ENCODE results near the gene ENDOD1.

Gene ENDOD1

DNA sequence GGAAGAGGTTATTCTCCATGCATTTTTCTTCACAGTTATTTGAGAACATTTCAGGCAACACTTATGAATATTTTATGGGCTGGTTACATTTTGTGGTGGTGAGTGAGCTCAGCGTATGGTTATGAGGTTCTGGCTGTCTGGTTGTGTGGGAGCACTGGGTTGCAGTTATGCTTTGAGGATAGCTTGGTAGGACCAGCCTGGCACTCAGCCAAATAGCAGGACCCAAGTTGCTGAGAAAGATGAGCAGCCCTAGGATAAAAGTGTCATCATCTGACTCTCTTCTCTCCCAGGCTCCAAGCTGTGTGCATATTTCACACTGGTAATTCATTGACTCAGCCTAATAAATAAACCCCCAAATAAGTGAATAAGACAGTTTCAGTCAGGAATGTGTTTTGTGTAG is 31.0 kb upstream of the ENDOD1 start:
- H3K9me2 ChIP-seq (replicated peaks; ENCODE audit: insufficient read depth, low read length), result no peaks in the 10 kb centered on the region
- no peak overlapping the region for H3K27ac ChIP-seq (ENCODE audit: low read length)
- no peak overlapping the region for H2AFZ ChIP-seq (ENCODE audit: low read length)
- H3K4me3 ChIP-seq (ENCODE audit: low read length), result no peak overlapping the region
- no peaks in the 10 kb centered on the region for H3K4me1 ChIP-seq (ENCODE audit: low read length)
- DNase-seq, result no peak
- H3K9me3 ChIP-seq (replicated peaks; ENCODE audit: insufficient read depth, low read length), result no peaks in the 10 kb centered on the region
- H3F3A ChIP-seq (ENCODE audit: insufficient read depth, low read length), result no peaks in the 10 kb centered on the region
- H3K79me2 ChIP-seq (ENCODE audit: low read length), result no peaks in the 10 kb centered on the region
- no peaks in the 10 kb centered on the region for H4K20me1 ChIP-seq (ENCODE audit: insufficient read depth, low read length)
- no peak overlapping the region for H3K9ac ChIP-seq (ENCODE audit: low read length)
- TF ChIP-seq, protein P1, sequence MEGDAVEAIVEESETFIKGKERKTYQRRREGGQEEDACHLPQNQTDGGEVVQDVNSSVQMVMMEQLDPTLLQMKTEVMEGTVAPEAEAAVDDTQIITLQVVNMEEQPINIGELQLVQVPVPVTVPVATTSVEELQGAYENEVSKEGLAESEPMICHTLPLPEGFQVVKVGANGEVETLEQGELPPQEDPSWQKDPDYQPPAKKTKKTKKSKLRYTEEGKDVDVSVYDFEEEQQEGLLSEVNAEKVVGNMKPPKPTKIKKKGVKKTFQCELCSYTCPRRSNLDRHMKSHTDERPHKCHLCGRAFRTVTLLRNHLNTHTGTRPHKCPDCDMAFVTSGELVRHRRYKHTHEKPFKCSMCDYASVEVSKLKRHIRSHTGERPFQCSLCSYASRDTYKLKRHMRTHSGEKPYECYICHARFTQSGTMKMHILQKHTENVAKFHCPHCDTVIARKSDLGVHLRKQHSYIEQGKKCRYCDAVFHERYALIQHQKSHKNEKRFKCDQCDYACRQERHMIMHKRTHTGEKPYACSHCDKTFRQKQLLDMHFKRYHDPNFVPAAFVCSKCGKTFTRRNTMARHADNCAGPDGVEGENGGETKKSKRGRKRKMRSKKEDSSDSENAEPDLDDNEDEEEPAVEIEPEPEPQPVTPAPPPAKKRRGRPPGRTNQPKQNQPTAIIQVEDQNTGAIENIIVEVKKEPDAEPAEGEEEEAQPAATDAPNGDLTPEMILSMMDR (IDR thresholded peaks at IDR 0.05; ENCODE audit: low read length), result no peak
- TF ChIP-seq EZH2phosphoT487 (IDR thresholded peaks at IDR 0.05; ENCODE audit: low read length) (no peak), EZH2 (optimal IDR thresholded peaks at IDR 0.05; ENCODE audit: low read depth, low read length) (no peak)
- H3K36me3 ChIP-seq (replicated peaks; ENCODE audit: insufficient read depth, low read length), result no peaks in the 10 kb centered on the region
- no peaks in the 10 kb centered on the region for H3K27me3 ChIP-seq (replicated peaks; ENCODE audit: insufficient read depth, low read length)
- no peak overlapping the region for H3K4me2 ChIP-seq (ENCODE audit: low read depth, low read length)

DNA sequence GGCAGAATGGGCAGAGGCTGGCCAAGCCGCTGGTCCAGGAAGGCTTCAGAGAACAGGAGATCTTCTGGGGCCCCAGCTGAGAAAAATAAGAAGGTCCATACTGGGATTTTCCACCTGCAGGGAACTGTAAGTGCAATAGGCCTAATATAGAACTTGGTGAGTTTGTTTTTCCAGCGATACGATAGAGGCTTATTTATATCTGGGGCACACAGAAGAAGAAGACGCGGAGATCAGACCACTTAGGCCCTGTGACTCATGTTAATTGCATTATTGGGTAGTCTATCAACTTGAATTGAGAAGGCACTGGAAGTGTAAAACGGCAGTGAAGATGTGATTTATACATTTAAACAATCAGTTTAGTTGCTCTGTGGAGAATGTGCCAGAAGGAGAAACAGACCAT is 30.6 kb upstream of the ENDOD1 start:
- Histone ChIP-seq H3K4me3 (ENCODE audit: low read length) (no peak overlapping the region), H3K79me2 (ENCODE audit: low read length) (no peaks in the 10 kb centered on the region), H3K4me1 (ENCODE audit: low read length) (no peaks in the 10 kb centered on the region), H3K27me3 (replicated peaks; ENCODE audit: insufficient read depth, low read length) (no peaks in the 10 kb centered on the region), H3K4me2 (ENCODE audit: low read depth, low read length) (no peak overlapping the region), H2AFZ (ENCODE audit: low read length) (no peak overlapping the region), H4K20me1 (ENCODE audit: insufficient read depth, low read length) (no peaks in the 10 kb centered on the region), H3K9ac (ENCODE audit: low read length) (no peak overlapping the region), H3K9me2 (replicated peaks; ENCODE audit: insufficient read depth, low read length) (no peaks in the 10 kb centered on the region), H3K36me3 (replicated peaks; ENCODE audit: insufficient read depth, low read length) (no peaks in the 10 kb centered on the region), H3F3A (ENCODE audit: insufficient read depth, low read length) (no peaks in the 10 kb centered on the region), H3K9me3 (replicated peaks; ENCODE audit: insufficient read depth, low read length) (no peaks in the 10 kb centered on the region), H3K27ac (ENCODE audit: low read length) (no peak overlapping the region)
- no peak for TF ChIP-seq EZH2phosphoT487 (IDR thresholded peaks at IDR 0.05; ENCODE audit: low read length)
- TF ChIP-seq EZH2 (optimal IDR thresholded peaks at IDR 0.05; ENCODE audit: low read depth, low read length), result no peak
- TF ChIP-seq, protein P1 (IDR thresholded peaks at IDR 0.05; ENCODE audit: low read length), result no peak
- DNase-seq, result no peak

DNA sequence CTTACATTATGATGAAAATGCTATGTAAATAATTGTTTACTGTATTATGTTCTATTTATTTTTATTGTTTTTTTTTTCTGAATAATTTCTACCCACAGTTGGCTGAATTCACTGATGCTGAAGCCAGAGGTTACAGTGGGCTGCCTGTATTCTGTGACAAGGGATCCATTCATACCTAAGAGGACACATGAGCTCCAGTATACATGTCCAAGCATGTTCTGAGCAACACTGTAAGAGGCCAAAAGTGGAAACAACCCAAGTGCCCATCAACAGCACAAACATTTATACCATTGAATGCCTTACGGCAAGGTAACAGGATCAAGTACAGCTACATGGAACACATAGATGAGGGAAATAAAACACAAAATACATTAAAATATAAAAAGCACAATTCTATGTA is 24.3 kb upstream of the ENDOD1 start:
- Histone ChIP-seq H3K9me3 (replicated peaks; ENCODE audit: insufficient read depth, low read length) (no peaks in the 10 kb centered on the region), H3K27ac (ENCODE audit: low read length) (no peak overlapping the region), H3K4me3 (ENCODE audit: low read length) (no peak overlapping the region), H3F3A (ENCODE audit: insufficient read depth, low read length) (peaks cover 28% of the 10 kb centered on the region), H4K20me1 (ENCODE audit: insufficient read depth, low read length) (no peaks in the 10 kb centered on the region), H3K79me2 (ENCODE audit: low read length) (peaks cover 29% of the 10 kb centered on the region), H3K4me1 (ENCODE audit: low read length) (no peaks in the 10 kb centered on the region), H3K27me3 (replicated peaks; ENCODE audit: insufficient read depth, low read length) (no peaks in the 10 kb centered on the region), H2AFZ (ENCODE audit: low read length) (no peak overlapping the region), H3K9me2 (replicated peaks; ENCODE audit: insufficient read depth, low read length) (no peaks in the 10 kb centered on the region), H3K36me3 (replicated peaks; ENCODE audit: insufficient read depth, low read length) (no peaks in the 10 kb centered on the region), H3K4me2 (ENCODE audit: low read depth, low read length) (no peak overlapping the region), H3K9ac (ENCODE audit: low read length) (no peak overlapping the region)
- DNase-seq, result no peak
- TF ChIP-seq, protein P1 (IDR thresholded peaks at IDR 0.05; ENCODE audit: low read length), result no peak
- TF ChIP-seq EZH2 (optimal IDR thresholded peaks at IDR 0.05; ENCODE audit: low read depth, low read length) (no peak), EZH2phosphoT487 (IDR thresholded peaks at IDR 0.05; ENCODE audit: low read length) (no peak)

Data from MM.1S (cell line).